PC-3 (cell line): ENCODE results near the gene THRA. TPM values are rescaled to one million over a fixed set of nuclear protein-coding genes. Genes with fewer than 3 reads are reported as not detected.

Source experiments
- ATAC-seq: fragments of 200-7000 bp; cut with Tn5 transposase; 2 replicates; pipeline ENCODE4 v1.9.1; 2020; ENCODE audit warnings: mild to moderate bottlenecking, moderate library complexity
- BruUV-seq: library from RNA; stranded (reverse); fragments of 400-500 nt; replicated peaks from 2 replicates; lab custom pipeline; 2021; lab: Mats Ljungman, UMichigan
- CTCF ChIA-PET: fragments of 300-600 bp; sonication (Branson Sonifier 250); formaldehyde crosslinking; loops from one replicate; lab custom pipeline; 2022; ENCODE audit warnings: antibody characterized with exemption; lab: Charles Lee
- POLR2A ChIA-PET: fragments of 300-600 bp; sonication (Branson Sonifier 250); formaldehyde crosslinking; loops from one replicate; lab custom pipeline; 2022; ENCODE audit warnings: antibody characterized with exemption; ENCODE audit not compliant: unreplicated experiment; lab: Charles Lee
- DNase-seq: peaks from one replicate; pipeline ENCODE4 v3.0.0-alpha.2; 2015
- H2AFZ ChIP-seq: fragments of 300-600 bp; sonication (generic); 2 replicates; pipeline ENCODE4 v1.6.0; 2016; ENCODE audit warnings: antibody characterized with exemption, low read length
- H3F3A ChIP-seq: fragments of 300-600 bp; sonication (generic); one replicate; pipeline ENCODE4 v1.6.0; 2017; ENCODE audit warnings: antibody characterized with exemption, low read length, control low read depth, mild to moderate bottlenecking; ENCODE audit not compliant: unreplicated experiment
- H3K27ac ChIP-seq: fragments of 300-600 bp; sonication (generic); 2 replicates; pipeline ENCODE4 v1.5.1; 2016; ENCODE audit warnings: mild to moderate bottlenecking, low read length
- H3K27me3 ChIP-seq: fragments of 300-600 bp; sonication (generic); 2 replicates; pipeline ENCODE4 v1.6.1; 2016; ENCODE audit warnings: low read length, mixed read lengths
- H3K36me3 ChIP-seq: fragments of 300-600 bp; sonication (generic); 2 replicates; pipeline ENCODE4 v1.6.1; 2016; ENCODE audit warnings: low read depth, mixed run types, low read length, mixed read lengths
- H3K4me1 ChIP-seq: fragments of 300-600 bp; sonication (generic); 2 replicates; pipeline ENCODE4 v1.5.1; 2016; ENCODE audit warnings: low read length; ENCODE audit not compliant: insufficient read depth
- H3K4me2 ChIP-seq: fragments of 300-600 bp; sonication (generic); 2 replicates; pipeline ENCODE4 v1.6.0; 2016; ENCODE audit warnings: low read length
- H3K4me3 ChIP-seq: fragments of 300-600 bp; sonication (generic); 2 replicates; pipeline ENCODE4 v1.5.1; 2016; ENCODE audit warnings: mild to moderate bottlenecking, low read length, mixed read lengths
- H3K79me2 ChIP-seq: fragments of 300-600 bp; sonication (generic); 2 replicates; pipeline ENCODE4 v1.6.1; 2017; ENCODE audit warnings: low read length, mixed read lengths
- H3K9ac ChIP-seq: fragments of 300-600 bp; sonication (generic); 2 replicates; pipeline ENCODE4 v1.6.0; 2016; ENCODE audit warnings: mild to moderate bottlenecking, low read length
- H3K9me2 ChIP-seq: fragments of 300-600 bp; sonication (generic); replicated peaks from 2 replicates; pipeline ENCODE4 v1.6.1; 2016; ENCODE audit warnings: mixed run types, low read length, mixed read lengths
- H3K9me3 ChIP-seq: fragments of 300-600 bp; sonication (generic); 2 replicates; pipeline ENCODE4 v1.6.1; 2016; ENCODE audit warnings: low read length, mixed read lengths
- H4K20me1 ChIP-seq: fragments of 300-600 bp; sonication (generic); 2 replicates; pipeline ENCODE4 v1.6.1; 2016; ENCODE audit warnings: low read length, mixed read lengths
- CTCF ChIP-seq: fragments of 300-600 bp; sonication (generic); conservative IDR thresholded peaks from 2 replicates; pipeline ENCODE4 v1.5.1; 2017; ENCODE audit warnings: antibody characterized with exemption, low read depth, mild to moderate bottlenecking, low read length
- EZH2 ChIP-seq: fragments of 300-600 bp; sonication (generic); IDR thresholded peaks from one replicate; pipeline ENCODE4 v1.6.1; 2017; ENCODE audit warnings: antibody characterized with exemption, mild to moderate bottlenecking, low read length; ENCODE audit not compliant: unreplicated experiment
- EZH2phosphoT487 ChIP-seq: fragments of 300-600 bp; sonication (generic); IDR thresholded peaks from 2 replicates; pipeline ENCODE4 v1.6.1; 2018; ENCODE audit warnings: mild to moderate bottlenecking, antibody characterized with exemption, low read length, borderline replicate concordance
- intact Hi-C: fragments of 100-400 bp; cut with micrococcal nuclease; formaldehyde crosslinking; loops from 2 replicates; pipeline ENCODE4 v1.9.0; 2023
- total RNA-seq: library from RNA; depleted of rRNA; stranded (reverse); fragments of >200 nt; gene quantifications from 2 replicates; pipeline ENCODE4 v1.2.3, GENCODE V29; 2014

THRA gene
- total RNA-seq, 1 experiment from 2014 or later = 6.6 TPM

GRCh38 chr17:40019140-40019991 is 43.4 kb upstream of the THRA start:
- peaks cover 62% of the 10 kb centered on the region for H3K4me1 ChIP-seq
- TSS peak; percentile 12 for BruUV-seq
- no peaks in the 10 kb centered on the region for H3K9me3 ChIP-seq
- H3K79me2 ChIP-seq = no peaks in the 10 kb centered on the region
- H3K27ac ChIP-seq = no peak overlapping the region
- H3K27me3 ChIP-seq = no peaks in the 10 kb centered on the region
- H3K4me3 ChIP-seq = no peak overlapping the region
- no peaks in the 10 kb centered on the region for H4K20me1 ChIP-seq
- H2AFZ ChIP-seq = no peak overlapping the region
- intact Hi-C loops = no loop called here
- peaks cover 4% of the 10 kb centered on the region; the same call in 1 of the 2 replicates for H3K36me3 ChIP-seq
- no peaks in the 10 kb centered on the region for H3K9me2 ChIP-seq
- H3K4me2 ChIP-seq = no peak overlapping the region
- ATAC-seq (no peak), DNase-seq (no peak)
- no peak for TF ChIP-seq CTCF
- TF ChIP-seq EZH2phosphoT487 = no peak
- TF ChIP-seq EZH2 = no peak
- POLR2A ChIA-PET = no interaction called here
- H3F3A ChIP-seq = no peaks in the 10 kb centered on the region
- CTCF ChIA-PET = no interaction called here
- no peak overlapping the region for H3K9ac ChIP-seq

GRCh38 chr17:40020146-40020545 is 42.6 kb upstream of the THRA start:
- DNase-seq (no peak), ATAC-seq (no peak)
- BruUV-seq = no TSS peak
- no peak for TF ChIP-seq EZH2phosphoT487
- no peak for TF ChIP-seq EZH2
- TF ChIP-seq CTCF = no peak
- no peaks in the 10 kb centered on the region for H3K27me3 ChIP-seq
- H3K27ac ChIP-seq = no peak overlapping the region
- ChIA-PET CTCF (no interaction called here), POLR2A (no interaction called here)
- H3F3A ChIP-seq = no peaks in the 10 kb centered on the region
- H3K4me3 ChIP-seq = no peak overlapping the region
- no peak overlapping the region for H3K4me2 ChIP-seq
- no peak overlapping the region for H2AFZ ChIP-seq
- intact Hi-C loops = loop anchor here (5.0 kb wide), 1 partner anchor 92 kb away; no protein-coding TSS in a partner anchor
- H4K20me1 ChIP-seq = no peaks in the 10 kb centered on the region
- peaks cover 8% of the 10 kb centered on the region for H3K36me3 ChIP-seq
- H3K9me2 ChIP-seq = no peaks in the 10 kb centered on the region
- no peak overlapping the region for H3K9ac ChIP-seq
- H3K9me3 ChIP-seq = no peaks in the 10 kb centered on the region
- H3K79me2 ChIP-seq = no peaks in the 10 kb centered on the region
- peaks cover 62% of the 10 kb centered on the region for H3K4me1 ChIP-seq

GRCh38 chr17:40021451-40021971 is 41.3 kb upstream of the THRA start:
- peak; percentile 68 for ATAC-seq
- Histone ChIP-seq H3K79me2 (no peaks in the 10 kb centered on the region), H3K27me3 (no peaks in the 10 kb centered on the region), H3K4me1 (peaks cover 69% of the 10 kb centered on the region), H3K9me2 (no peaks in the 10 kb centered on the region), H3K36me3 (peaks cover 12% of the 10 kb centered on the region), H3K4me3 (peak overlapping the region; percentile 41; the same call in 1 of the 2 replicates), H3K4me2 (peak overlapping the region; percentile 79), H3K9ac (peak overlapping the region; percentile 73), H3K9me3 (no peaks in the 10 kb centered on the region), H4K20me1 (no peaks in the 10 kb centered on the region), H3K27ac (peak overlapping the region; percentile 97), H3F3A (peaks cover 6% of the 10 kb centered on the region), H2AFZ (no peak overlapping the region)
- CTCF ChIA-PET = interaction anchor here (0.7 kb wide), 1 partner anchor 1909 kb away, joined by 3 read pairs; the partner anchor contains the start of gene ODAD4
- POLR2A ChIA-PET = interaction anchor here (0.5 to 0.8 kb wide), 4 partner anchors 24 to 773 kb away, joined by 3 to 32 read pairs (median 3); no protein-coding TSS in a partner anchor
- intact Hi-C loops = loop anchor here (5.0 kb wide), 1 partner anchor 91 kb away; no protein-coding TSS in a partner anchor
- BruUV-seq = no TSS peak
- peak; percentile 93 for DNase-seq
- TF ChIP-seq EZH2phosphoT487 = no peak
- TF ChIP-seq EZH2 = no peak
- TF ChIP-seq CTCF = no peak
